ENCODE data around the gene ZFC3H1. TPM values are rescaled to one million over a fixed set of nuclear protein-coding genes. Genes with fewer than 3 reads are reported as not detected.

ZFC3H1 gene
- total RNA-seq, 1 experiment from 2014 or later = 48.7 TPM

GRCh38 chr12:71665090-71665463 is 1.4 kb upstream of the ZFC3H1 start:
- peaks cover 2% of the 10 kb centered on the region for H3K36me3 ChIP-seq (ENCODE audit: insufficient read depth, low read length, poor library complexity, severe bottlenecking)
- DNase-seq (ENCODE audit: low spot score) = no peak
- CTCF ChIA-PET = no interaction called here
- H3K4me3 ChIP-seq (ENCODE audit: low read depth, low read length, poor library complexity, severe bottlenecking) = peak overlapping the region; percentile 80
- intact Hi-C loops (cut with micrococcal nuclease; ENCODE audit: unreplicated experiment) = no loop called here
- H3K9me3 ChIP-seq (ENCODE audit: low read depth, low read length, poor library complexity, severe bottlenecking) = no peaks in the 10 kb centered on the region
- TF ChIP-seq CTCF (conservative IDR thresholded peaks at IDR 0.05; ENCODE audit: low read depth, low read length) = no peak
- no peak for TF ChIP-seq EZH2 (IDR thresholded peaks at IDR 0.05; ENCODE audit: borderline replicate concordance, low read depth, low read length, poor library complexity, severe bottlenecking)
- peaks cover 13% of the 10 kb centered on the region for H3K4me1 ChIP-seq (ENCODE audit: insufficient read depth, low read length, poor library complexity, severe bottlenecking)
- H3K27me3 ChIP-seq (replicated peaks; ENCODE audit: insufficient read depth, low read depth, low read length, poor library complexity) = no peaks in the 10 kb centered on the region
- peak overlapping the region; percentile 91 for H3K27ac ChIP-seq (ENCODE audit: low read depth, low read length, poor library complexity, severe bottlenecking)
- POLR2A ChIA-PET (ENCODE audit: low non-redundant PET) = no interaction called here
- BruUV-seq (replicated peaks) = no TSS peak

- DNase-seq (ENCODE audit: low spot score) = no peak
- H3K36me3 ChIP-seq (ENCODE audit: insufficient read depth, low read length, poor library complexity, severe bottlenecking) = peaks cover 8% of the 10 kb centered on the region
- POLR2A ChIA-PET (ENCODE audit: low non-redundant PET) = no interaction called here
- TF ChIP-seq EZH2 (IDR thresholded peaks at IDR 0.05; ENCODE audit: borderline replicate concordance, low read depth, low read length, poor library complexity, severe bottlenecking) (no peak), CTCF (conservative IDR thresholded peaks at IDR 0.05; ENCODE audit: low read depth, low read length) (no peak)
- H3K27me3 ChIP-seq (replicated peaks; ENCODE audit: insufficient read depth, low read depth, low read length, poor library complexity) = no peaks in the 10 kb centered on the region
- CTCF ChIA-PET = interaction anchor here (0.6 to 0.9 kb wide), 2 partner anchors 22 to 472 kb away, joined by 3 to 7 read pairs; partner anchors contain the start of gene TMEM19
- H3K4me1 ChIP-seq (ENCODE audit: insufficient read depth, low read length, poor library complexity, severe bottlenecking) = peaks cover 13% of the 10 kb centered on the region
- intact Hi-C loops (cut with micrococcal nuclease; ENCODE audit: unreplicated experiment) = no loop called here
- H3K4me3 ChIP-seq (ENCODE audit: low read depth, low read length, poor library complexity, severe bottlenecking) = peak overlapping the region; percentile 80
- BruUV-seq (replicated peaks) = TSS peak; percentile 80
- H3K27ac ChIP-seq (ENCODE audit: low read depth, low read length, poor library complexity, severe bottlenecking) = peak overlapping the region; percentile 91
- H3K9me3 ChIP-seq (ENCODE audit: low read depth, low read length, poor library complexity, severe bottlenecking) = no peaks in the 10 kb centered on the region
These were observed 902 bp upstream of the ZFC3H1 start for GRCh38 chr12:71664411-71665089.

GRCh38 chr12:71662849-71663560 is 643 bp downstream of the ZFC3H1 start:
- ChIA-PET POLR2A (ENCODE audit: low non-redundant PET) (no interaction called here), CTCF (interaction anchor here (1.0 kb wide), 1 partner anchor 84 kb away, joined by 5 read pairs; no protein-coding TSS in a partner anchor)
- Histone ChIP-seq H3K4me3 (ENCODE audit: low read depth, low read length, poor library complexity, severe bottlenecking) (peak overlapping the region; percentile 80), H3K27me3 (replicated peaks; ENCODE audit: insufficient read depth, low read depth, low read length, poor library complexity) (no peaks in the 10 kb centered on the region), H3K36me3 (ENCODE audit: insufficient read depth, low read length, poor library complexity, severe bottlenecking) (peaks cover 23% of the 10 kb centered on the region), H3K27ac (ENCODE audit: low read depth, low read length, poor library complexity, severe bottlenecking) (peak overlapping the region; percentile 91), H3K4me1 (ENCODE audit: insufficient read depth, low read length, poor library complexity, severe bottlenecking) (peaks cover 13% of the 10 kb centered on the region), H3K9me3 (ENCODE audit: low read depth, low read length, poor library complexity, severe bottlenecking) (no peaks in the 10 kb centered on the region)
- TF ChIP-seq CTCF (conservative IDR thresholded peaks at IDR 0.05; ENCODE audit: low read depth, low read length) = no peak
- TF ChIP-seq EZH2 (IDR thresholded peaks at IDR 0.05; ENCODE audit: borderline replicate concordance, low read depth, low read length, poor library complexity, severe bottlenecking) = no peak
- DNase-seq (ENCODE audit: low spot score) = peak; percentile 68
- TSS peak; percentile 68 for BruUV-seq (replicated peaks)
- intact Hi-C loops (cut with micrococcal nuclease; ENCODE audit: unreplicated experiment) = no loop called here
